ENCODE data around the gene PARD3. TPM values are rescaled to one million over a fixed set of nuclear protein-coding genes. Genes with fewer than 3 reads are reported as not detected.

PARD3 gene
- total RNA-seq, 4 donors from 2014 or later, result 30.9 to 54.6 (median 40.0) TPM

DNA sequence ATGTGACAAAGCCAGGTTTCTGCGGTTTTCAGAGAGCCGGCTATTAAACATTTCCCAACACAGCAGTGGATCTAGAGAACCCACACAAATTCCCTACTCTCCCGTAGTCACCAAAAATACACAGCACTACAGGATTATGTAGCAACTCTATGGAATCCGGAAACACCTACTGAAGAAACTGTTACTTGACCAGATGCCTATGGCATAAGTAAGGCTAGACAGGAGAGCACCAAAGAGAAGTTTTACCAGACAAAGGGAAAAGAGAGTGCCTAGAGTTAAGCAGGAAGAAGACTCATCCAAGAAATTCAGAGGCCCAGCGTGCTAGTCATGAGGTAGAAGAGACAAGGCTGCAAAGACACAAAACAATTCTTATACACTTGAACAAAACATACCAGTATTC is 321.1 kb downstream of the PARD3 start:
- TF ChIP-seq, protein P1, sequence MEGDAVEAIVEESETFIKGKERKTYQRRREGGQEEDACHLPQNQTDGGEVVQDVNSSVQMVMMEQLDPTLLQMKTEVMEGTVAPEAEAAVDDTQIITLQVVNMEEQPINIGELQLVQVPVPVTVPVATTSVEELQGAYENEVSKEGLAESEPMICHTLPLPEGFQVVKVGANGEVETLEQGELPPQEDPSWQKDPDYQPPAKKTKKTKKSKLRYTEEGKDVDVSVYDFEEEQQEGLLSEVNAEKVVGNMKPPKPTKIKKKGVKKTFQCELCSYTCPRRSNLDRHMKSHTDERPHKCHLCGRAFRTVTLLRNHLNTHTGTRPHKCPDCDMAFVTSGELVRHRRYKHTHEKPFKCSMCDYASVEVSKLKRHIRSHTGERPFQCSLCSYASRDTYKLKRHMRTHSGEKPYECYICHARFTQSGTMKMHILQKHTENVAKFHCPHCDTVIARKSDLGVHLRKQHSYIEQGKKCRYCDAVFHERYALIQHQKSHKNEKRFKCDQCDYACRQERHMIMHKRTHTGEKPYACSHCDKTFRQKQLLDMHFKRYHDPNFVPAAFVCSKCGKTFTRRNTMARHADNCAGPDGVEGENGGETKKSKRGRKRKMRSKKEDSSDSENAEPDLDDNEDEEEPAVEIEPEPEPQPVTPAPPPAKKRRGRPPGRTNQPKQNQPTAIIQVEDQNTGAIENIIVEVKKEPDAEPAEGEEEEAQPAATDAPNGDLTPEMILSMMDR (IDR thresholded peaks at IDR 0.05), result no peak
- DNase-seq (ENCODE audit: low spot score) (no peak), ATAC-seq (ENCODE audit: low FRiP score) (no peak)

DNA sequence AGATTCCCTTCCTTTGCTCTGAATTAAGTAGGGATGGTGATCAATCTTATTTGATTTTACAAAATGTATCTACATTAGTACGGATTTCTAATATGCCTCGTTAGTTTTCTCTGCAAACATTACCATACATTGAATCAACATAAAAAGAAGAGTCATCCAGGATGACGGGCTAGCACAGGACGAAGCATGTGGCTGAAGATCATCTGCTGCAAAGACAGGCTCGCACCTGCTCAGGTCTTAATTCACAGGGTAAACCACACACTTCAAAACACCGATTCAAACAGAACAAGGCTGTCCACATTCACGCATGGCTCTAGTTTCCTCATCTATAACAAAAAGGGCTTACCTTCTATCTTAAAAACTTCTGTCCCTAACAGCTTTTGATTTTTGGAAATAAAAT is 323.0 kb downstream of the PARD3 start:
- ATAC-seq (ENCODE audit: low FRiP score), result no peak
- TF ChIP-seq, protein P1 (IDR thresholded peaks at IDR 0.05), result no peak
- no peak for DNase-seq (ENCODE audit: low spot score)

DNA sequence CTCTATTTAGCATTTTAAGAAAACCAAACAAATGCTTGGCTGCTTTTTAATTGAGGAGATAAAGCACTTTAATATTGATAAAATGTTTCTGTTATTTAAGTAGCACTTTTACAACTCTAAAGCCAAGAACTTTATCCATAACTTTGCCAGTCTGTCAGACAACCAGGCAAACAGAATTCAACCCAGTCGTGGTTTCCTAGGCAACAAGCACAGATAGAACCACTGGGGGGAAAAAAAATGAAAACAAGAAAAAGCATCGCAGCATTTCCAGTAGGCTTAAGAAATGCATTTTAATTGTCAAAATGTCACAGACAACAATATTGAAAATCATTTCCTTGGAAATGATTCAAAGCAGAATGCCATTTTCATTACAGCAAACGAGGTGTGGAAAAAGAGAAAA is 323.4 kb downstream of the PARD3 start:
- TF ChIP-seq, protein P1 (IDR thresholded peaks at IDR 0.05), result no peak
- ATAC-seq (ENCODE audit: low FRiP score) (no peak), DNase-seq (ENCODE audit: low spot score) (no peak)

DNA sequence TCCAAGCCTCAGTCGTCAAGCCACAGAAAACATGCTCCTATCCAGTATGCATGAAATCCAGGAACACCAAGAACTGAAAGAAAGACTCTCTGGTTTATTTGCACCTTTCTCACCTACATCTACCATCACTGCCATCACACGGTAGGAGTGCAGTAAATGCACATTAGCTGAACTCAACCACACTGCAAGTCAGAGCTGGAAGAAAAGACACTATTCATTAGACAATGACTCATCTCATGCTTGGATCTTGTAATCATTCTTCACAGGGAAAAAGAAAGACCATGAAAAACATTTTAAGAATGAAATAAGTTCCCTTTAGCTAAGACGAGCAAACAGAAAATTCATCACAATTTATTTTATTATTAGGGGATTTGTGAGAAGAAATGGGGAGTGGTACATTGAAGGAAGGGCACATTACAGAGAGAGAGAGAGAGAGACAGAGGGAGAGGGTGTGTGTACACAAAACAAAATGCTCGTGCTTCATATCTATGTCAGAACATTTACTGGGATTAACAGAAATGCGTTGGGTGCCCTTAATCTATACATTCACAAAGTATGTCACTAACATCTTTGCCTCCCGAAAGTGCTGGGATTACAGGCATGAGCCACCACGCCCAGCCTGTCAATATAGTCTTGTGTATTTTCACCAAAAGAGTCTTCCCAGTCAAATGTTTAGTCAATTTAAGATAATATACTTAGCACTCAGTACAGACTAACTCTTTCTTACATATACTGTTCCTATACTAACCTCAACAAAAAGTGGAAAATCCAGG is 324.9 kb downstream of the PARD3 start:
- no peak for ATAC-seq (ENCODE audit: low FRiP score)
- TF ChIP-seq, protein P1 (IDR thresholded peaks at IDR 0.05), result no peak
- no peak for DNase-seq (ENCODE audit: low spot score)

DNA sequence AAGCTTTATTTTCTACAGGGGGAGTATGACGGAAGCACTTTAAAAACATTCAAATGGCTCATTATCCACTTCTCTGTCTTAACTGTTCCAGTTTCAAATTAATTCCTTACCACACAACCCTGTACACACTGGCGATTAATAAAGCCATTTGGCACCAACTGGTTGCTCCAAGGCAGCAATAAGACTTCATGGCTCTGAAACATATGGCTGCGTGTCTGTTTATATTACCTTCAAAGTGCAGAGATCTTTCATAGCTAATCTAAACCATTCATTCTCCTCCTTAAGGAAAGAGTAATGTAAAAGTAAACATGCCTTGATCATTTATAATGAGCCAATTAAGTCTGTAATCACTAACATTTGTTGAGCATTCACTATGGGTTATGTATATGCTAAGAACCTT is 325.7 kb downstream of the PARD3 start:
- no peak for ATAC-seq (ENCODE audit: low FRiP score)
- TF ChIP-seq, protein P1 (IDR thresholded peaks at IDR 0.05), result no peak

DNA sequence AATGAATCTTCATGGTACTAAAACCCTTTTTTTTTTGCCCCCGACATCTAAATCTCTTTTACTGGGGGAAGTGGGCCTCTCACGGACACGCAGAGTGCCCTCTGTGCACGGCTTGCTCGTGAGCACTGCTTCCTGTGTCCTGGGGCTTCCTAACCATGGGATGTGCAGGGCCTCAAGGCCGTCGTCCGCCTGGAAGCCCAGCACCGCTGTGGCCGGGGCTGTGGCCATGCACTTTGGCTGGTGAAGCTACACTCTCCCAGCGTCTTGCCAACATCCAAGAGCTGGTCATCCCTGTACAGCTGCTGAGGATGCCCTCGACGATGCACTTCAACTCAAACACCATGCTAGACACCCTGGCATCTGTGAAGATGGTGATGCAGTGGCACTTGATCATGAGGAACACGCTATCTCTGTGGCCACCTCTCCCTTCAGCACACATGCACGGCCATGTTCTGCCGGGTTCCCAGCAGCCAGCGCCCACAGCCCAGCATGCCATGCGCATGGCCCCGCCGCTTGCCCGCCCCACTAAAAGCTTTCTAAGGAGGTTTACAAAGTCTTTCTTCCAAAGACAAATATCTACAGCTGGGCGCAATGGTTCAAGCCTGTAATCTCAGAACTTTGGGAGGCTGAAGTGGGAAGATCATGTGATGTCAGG is 326.5 kb downstream of the PARD3 start:
- DNase-seq (ENCODE audit: low spot score), result no peak
- TF ChIP-seq, protein P1 (IDR thresholded peaks at IDR 0.05), result no peak
- ATAC-seq (ENCODE audit: low FRiP score), result no peak

More for the DNA sequence above, 325.7 kb downstream of the PARD3 start:
- no peak for DNase-seq (ENCODE audit: low spot score)

DNA sequence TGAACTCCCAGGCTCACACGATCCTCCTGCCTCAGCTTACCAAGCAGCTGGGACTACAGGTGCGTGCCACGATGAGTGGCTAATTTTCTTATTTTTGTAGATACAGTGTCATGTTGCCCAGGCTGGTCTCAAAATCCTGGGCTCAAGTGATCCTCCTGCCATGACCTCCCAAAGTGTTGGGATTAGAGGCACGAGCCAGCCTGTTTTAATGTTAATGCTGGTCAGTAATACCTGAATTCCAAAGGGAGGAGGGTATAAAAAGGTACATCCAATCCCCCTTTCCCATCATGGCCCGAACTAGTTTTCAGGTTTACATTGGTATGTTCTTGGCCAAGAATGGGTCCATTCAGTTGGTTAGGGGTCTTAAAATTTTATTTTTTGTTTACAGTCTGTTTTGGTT is 329.1 kb downstream of the PARD3 start:
- no peak for DNase-seq (ENCODE audit: low spot score)
- TF ChIP-seq, protein P1 (IDR thresholded peaks at IDR 0.05), result no peak
- no peak for ATAC-seq (ENCODE audit: low FRiP score)
